Stimulated activated CD4-positive, alpha-beta T cell treated with anti-CD3 and anti-CD28 coated beads, Interleukin-2, amount 100 ng/mL, for 48 hours (primary cell): ENCODE measurements around the gene BACH1.
"Not testable (repeated sequence)": the region's sequence is repeated elsewhere in the genome, so short reads cannot be mapped to it uniquely, and the experiment has no call there.

Source experiments
- DNase-seq, 2 donors: peaks; one replicate each; pipeline ENCODE4 v3.0.0-alpha.2; 2020

BACH1 gene

DNA sequence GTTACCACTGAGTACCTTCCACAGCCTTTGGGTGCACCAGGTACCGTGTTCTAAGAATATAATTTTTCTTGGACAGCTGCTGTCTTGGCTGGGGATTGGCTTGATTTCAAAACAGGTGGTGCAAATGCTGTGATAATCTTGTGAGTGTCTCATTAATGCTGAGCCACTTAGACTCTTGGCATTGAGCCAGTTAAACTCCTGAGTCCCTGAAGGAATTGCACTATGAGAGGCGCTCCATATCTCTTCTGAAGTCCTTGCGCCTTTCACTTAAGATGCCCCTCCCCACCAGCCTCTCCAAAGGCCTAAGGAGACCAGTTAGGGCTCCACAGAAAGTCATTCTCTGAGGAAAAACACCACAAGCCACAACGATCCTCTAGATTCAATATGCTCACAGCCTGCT lies 51.0 kb downstream of the BACH1 start:
- no peak for DNase-seq

DNA sequence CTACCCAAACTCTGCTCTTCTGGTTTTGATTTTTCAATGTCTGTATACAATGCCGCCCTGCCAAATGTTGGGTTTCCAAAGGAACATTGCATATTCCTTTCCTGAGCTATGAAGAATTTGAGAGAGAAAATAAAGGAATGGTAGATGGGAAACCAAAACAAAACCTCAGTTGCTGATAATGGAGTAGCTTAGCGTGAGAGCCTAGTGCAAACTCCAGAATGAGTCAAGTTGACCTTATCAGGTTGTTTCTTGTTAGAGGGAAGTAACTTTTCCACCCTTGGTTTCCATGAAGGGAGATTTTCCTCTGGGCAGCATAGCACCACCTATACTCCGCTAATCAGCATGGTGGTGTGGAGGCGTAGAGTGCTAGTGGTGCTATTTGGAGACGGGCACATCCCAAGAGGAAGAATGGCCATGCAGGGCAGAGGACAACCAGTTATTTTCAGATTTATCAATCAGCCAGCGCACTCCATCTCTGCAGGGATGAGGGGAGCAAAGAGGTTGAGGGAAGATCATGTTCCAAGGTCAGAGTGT lies 51.6 kb downstream of the BACH1 start:
- DNase-seq, result no peak

DNA sequence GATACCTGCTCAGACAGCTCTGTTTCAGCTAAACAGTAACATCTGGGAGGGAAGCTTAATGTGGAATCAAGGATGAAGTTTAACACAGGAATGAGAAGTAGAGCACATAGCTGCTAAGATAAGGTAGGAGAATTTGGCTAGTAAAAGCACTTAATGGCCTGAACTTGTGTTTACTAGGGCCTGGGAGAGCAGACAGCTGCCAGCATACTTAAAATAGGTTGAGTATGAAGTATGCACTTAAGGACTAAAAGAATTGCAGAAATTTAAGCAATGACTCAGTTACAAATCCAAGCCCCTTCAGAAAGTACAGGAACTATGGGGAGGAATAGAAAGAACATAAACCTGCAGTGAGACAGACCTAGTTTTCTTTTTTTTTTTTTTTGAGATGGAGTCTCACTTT lies 53.0 kb downstream of the BACH1 start:
- no peak for DNase-seq

DNA sequence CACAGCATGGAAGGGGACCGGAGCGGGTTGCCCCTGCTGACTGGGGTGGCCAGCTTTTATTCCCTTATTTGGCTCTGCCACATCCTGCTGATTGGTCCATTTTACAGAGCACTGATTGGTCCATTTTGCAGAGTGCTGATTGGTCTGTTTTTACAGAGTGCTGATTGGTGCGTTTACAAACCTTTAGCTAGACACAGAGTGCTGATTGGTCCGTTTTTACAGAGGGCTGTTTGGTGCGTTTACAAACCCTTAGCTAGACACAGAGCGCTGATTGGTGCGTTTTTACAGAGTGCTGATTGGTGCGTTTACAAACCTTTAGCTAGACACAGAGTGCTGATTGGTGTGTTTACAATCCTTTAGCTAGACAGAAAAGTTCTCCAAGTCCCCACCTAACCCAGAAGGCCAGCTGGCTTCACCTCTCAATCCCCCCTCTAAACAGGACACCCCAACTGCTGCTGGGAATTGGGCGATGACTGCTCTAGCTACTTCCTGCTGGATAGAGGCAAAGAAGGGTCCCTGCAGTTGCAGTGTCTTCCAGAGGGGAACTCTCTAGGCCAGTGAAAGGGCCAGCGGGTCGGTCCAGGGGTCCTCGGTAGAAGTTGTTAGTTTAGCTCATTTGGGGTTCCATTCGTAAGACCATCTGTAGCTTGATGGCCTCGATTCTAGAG lies 56.5 kb downstream of the BACH1 start:
- DNase-seq, result not testable (repeated sequence)

DNA sequence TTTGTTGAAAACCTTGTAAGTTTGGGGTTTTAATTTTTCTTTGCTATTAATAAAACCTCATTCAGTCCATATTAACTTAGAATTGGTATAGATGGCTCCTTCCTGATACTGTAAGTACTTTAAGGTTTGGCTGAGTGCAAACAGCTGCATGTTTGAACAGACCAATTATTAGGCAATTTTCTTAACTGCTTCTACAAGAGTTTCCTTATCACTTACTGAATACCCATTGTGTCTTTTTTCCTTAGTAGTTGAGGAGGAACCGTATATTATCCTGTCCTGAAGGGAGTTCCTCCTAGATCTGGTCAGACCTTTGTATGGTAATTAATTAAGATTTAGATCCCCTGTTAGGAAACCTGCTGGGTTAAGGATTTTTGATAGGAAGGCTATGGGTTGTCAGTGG lies 57.6 kb downstream of the BACH1 start:
- not testable (repeated sequence) for DNase-seq

DNA sequence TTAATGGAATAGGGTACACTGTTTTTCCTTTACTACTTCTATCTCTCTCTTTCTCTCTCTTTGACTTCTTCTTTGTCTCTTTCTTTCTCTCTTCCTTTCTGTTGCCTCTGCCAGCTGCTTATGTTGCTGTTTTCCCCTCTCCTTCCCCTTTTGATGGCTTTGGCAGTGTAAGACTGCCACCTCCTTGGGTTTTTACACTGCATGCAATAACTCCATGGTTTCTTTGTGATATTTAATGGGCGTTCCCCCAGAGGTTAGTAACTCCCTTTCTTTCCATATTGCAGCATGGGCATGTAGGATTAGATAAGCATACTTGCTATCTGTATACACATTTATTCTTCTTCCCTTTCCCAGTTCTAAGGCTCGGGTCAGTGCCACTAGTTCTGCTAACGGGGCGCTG lies 58.1 kb downstream of the BACH1 start:
- not testable (repeated sequence) for DNase-seq

DNA sequence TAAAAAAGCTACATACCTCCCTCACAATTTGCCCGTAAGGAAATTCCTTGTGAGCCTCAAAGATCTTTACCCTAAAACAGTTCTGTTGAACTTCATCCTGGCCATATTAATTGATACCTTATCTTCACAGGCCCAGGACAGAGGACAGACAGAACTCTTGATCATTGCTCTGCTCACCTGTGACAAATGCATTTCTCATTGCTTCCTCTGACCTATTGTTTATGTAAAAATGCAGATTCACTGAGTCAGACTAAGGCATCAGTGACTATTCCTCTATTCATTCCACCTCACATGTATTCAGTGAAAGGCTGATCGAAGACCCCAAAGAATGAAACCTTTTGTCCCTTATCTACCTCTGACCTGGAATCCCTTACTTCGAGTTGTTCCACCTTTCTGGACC lies 61.0 kb downstream of the BACH1 start:
- DNase-seq, result no peak

DNA sequence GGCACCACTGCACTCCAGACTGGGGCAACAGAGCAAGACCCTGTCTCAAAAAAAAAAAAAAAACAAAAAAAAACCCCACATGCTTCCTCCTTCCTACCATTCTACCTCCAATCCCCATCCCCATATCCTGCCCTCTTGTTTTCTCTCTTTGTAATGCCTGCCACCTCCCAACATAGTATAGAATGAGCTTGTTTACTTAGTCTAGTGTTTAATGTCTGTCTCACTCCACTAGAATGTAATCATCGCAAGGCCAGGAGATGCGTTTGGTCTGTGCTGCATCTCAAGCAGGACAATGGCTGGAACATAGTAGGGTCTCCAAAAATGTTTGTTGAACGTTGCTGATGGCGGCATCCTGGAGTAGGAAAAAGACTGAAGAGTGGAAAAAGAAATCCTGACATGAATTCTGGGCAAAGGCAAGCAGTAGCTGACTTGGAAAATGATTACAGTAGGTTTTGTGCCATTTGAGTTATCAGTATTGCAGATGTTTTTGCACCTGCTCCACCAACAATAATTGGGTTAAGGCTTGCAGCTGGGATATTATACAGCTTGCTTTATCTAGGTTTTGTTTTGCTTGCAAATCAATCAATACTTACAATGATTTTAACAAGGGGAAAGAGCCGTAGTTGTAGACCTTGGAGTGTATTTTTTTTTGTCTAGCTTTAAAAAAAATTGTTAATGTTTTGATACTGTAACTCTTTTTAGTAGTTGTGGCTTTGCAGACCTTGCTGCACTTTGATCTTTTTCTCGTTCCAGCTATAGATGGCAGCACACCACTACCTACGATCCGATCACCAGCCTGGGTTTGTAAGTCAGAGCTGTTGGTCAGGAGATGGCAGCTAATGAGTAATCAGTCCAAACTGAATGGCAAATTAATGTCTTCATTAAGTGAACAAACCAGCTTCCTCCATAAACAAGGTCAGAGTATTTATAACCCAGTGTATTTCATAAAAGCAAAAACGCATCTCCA lies 62.4 kb downstream of the BACH1 start:
- no peak for DNase-seq

DNA sequence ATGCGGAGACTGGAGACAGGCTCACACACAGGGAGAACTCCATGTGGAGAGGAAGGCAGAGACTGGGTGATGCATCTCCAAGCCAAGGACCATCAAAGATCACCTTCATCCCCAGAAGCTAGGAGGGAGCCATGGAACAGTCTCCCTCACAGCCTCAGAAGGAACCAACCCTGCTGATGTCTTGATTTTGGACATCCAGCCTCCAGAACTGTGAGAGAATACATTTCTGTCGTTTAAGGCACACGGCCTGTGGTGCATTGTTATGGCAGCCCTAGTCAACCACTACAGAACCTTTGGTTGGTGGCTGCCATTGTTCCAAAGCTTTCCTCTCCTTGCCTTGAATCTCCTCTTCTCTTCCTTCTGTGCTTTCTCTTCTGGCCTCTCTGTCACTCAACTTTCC lies 64.0 kb downstream of the BACH1 start:
- no peak for DNase-seq

DNA sequence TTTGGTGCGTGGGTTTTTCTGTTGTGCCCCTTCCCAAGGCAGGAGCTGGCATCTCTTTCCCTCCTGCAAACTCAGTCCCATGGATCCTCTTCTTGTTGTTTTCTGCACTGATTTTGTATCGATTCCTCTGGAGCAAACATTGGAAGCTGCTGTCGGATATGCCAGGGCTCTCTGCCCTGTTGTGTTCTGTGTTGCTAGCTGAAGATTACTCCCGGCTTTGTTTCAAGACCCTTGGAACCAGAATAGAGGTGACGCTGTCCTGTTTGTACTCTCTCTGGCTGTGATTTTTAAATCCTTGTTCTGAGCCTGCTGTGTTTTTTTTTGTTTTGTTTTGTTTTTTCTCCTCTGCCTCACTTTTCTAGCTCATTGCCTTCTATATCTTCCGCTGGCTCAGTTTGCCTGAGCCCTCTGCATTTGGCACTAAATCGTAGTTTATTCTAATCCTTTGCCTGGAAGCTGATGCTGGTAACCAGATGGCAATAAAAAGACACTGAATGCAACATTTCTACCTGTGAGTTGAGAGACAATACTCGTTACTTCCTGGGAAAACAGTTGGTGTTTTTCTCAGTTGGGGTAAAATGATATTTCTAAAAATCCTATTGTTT lies 67.0 kb downstream of the BACH1 start:
- no peak for DNase-seq

DNA sequence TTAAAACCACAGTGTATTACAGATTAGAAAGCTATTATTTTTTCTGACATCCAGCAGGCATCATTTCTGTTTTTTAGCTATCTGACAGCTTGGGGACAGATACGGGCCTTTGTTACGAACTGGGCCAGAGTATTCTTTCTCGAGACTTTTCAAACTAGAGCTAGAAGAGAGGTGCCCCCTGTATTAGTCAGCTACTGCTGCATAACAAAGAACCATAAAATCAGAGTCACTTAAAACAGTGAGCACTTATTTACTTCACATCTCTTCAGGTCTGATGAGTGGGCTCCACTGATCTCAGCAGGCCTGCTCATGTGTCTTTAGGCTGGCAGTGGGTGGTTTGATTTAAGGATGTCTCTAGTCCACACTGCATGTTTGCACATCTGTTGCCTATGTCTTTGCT lies 67.8 kb downstream of the BACH1 start:
- no peak for DNase-seq

DNA sequence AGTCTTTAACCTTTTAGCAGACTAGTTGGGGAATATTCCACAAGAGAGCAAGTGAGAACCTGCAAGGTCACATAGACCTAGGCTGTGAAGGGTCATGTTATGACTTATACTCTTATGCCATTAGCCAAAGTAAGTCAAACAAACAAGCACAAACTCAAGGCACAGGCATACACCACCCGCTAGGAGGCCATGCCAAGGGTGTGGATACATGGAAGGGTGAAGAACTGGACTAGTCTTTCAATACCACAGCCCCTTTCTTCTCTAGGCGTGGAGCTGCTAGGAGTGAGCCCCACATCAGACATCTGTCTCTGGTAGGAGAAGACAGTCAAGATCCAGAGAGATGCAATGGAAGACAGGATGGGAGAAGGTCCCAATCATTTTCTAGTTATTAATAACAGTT lies 68.6 kb downstream of the BACH1 start:
- no peak for DNase-seq

DNA sequence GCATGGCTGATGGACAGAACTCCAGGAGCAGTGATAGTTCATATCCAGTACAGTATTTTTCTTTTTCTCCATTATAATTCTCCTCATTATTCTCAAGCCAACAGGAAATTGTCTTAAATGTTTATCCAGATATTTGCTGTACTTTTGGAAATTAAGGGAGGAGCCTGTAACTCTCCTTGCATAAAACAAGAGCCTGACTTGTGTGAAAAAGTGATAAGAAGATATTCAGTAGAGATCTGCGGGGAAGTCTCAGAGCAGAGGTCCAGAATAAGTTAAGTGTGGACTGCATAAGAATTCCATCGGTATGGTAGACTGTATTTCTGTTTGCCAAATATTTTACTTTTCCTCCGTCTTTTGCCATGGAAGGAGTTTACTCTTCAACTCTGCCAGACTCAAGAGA lies 70.2 kb downstream of the BACH1 start:
- no peak for DNase-seq

DNA sequence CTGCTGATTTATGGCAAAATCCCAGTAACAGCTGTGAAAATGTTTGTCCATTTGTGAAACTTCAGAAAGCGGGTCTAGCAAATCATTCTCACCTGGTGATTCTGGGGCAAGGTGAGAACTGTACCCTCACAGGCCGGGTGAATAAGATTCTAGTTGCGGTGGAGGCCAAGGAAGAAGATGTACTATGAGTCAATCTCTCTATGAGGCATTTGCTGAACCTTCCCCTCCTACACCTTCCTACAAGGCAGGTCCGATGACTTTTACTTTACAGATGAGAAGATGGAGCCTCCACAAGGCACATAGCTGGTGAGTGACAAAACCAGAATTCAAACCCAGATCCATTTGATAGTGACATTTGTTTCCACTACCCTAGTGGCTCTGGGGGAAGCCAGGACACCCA lies 72.7 kb downstream of the BACH1 start:
- DNase-seq, result peak; percentile 17 to 18

DNA sequence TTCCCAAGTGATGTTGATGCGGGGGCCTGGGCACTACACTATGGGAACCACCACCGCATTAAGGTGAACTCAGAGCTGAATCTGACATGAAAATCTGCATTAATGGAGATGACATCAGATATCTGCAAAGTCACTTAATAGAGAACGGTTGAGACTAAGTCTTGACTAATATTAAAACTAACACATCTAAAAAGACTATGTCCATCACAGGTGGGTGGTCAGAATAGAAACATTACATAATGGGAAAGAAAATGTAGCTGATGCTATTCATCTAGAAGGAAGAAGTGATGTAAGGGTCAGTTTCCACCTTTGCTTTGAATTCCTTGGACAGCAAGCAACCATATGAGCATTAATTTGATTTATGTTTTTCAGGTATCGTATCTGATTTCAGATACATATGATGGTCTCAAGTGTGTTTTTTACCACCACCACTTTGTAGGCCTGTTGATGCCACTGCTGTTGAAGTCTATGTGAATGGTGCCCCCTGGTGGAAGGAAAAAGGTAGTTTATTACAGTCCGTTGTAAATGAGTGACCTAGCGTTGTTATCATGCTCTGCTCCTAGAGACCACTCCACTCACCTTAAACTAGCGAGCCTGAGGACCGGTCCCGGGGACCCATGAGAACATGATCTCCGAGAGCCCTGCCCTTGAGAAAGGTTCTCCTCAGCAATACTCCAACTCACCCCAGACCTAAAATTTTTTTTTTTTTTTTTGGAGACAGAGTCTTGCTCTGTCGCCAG lies 73.5 kb downstream of the BACH1 start:
- peak; percentile 47 to 51 for DNase-seq

DNA sequence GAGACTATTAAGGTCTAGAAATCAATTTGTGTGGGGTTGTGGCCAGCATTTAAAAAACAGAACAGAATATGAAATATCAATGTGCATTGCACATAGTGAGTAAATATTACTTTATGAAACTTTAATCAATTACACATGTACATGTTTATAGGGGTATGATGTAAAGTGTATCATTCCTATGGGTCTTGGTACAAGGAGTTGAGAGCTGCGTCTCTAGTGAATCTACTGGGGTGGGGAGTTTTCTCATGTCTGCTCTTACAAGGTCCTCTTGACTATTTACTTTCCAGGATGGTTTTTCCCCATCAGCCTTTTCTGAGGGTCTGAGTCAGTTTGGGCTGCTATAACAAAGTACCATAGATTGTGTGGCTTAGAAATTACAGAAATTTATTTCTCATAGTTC lies 75.8 kb downstream of the BACH1 start:
- no peak for DNase-seq

DNA sequence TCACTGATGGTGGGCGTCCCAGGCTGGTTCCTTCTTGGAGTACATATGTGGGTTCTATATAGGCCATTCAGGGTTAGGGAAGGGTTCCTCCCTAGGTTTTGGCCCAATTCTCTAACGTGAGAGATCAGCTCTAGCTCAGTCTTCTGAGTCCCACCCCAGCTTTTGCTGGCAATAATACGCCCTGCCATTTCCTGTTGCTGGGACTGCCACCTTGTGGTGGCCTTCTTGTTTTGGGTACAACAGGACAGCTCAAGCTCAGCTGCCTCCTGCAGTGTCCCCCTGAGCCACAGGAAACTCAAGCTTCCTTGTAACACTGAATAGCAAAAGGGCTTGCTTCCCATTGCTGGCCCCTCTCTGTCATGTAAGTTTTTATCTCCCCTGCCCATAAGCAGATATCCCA lies 77.8 kb downstream of the BACH1 start:
- peak; percentile 42 to 43 for DNase-seq

DNA sequence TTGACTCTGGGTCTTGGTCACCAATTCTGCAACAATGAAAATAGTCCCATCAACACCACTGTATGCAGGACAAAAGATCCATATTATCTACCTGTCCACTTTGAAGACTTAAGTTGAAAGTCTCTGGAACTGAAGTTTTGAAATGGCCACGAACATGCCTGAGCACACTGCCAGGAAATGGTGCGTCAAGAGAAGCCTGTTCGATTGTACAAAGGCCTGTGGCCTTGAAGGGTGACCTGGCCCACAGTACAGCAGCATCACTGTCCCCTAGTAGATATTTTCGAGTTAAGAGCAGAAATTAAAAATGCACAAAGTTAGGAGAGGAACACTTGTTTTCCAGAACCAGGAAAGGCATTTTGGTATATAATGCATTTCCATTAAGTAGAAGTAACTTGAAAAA lies 78.5 kb downstream of the BACH1 start:
- no peak for DNase-seq

DNA sequence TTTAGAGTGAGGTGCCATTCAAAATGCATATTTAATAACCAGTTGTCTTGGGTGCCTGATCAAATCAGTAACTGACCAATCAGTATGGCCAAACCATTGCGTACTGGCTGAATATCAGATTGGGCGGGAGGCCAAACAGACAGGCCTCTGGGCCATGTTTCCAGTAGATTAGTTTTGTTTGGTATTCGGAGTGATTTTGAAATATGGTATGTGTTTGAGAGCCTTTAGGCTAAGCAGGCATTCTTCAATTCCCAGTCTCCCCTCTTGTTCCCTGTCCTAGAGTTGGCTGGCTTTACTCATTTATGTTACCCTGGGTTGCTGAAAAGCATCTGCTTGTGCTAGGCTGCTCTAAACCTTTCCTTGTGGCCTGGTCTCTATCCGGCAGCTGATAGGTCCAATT lies 80.1 kb downstream of the BACH1 start:
- no peak for DNase-seq

DNA sequence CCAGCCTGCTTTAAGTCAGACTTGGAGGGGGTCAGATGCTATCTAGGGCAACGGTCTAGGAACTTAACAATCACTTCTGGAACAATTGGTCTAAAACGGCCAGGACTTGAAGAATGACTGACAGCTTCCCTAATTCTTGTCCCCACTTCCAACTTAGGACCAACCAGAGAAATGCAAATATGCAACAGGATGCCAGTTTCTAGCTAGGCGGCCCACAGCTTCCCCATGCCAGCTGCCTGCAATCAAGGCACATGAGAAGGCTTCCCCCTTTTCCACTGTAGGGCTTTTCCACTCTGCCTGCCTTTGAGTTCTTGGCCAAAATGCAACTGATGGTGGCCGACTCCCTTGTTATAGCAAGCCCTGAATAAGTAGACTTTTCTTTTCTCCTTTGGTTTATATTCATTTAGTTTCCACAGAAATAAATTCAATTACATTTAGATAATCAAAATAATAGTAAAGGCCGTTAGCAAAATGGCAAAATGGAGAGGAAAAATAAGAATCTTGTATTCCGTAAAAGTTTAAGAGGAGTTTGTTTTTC lies 80.9 kb downstream of the BACH1 start:
- no peak for DNase-seq

DNA sequence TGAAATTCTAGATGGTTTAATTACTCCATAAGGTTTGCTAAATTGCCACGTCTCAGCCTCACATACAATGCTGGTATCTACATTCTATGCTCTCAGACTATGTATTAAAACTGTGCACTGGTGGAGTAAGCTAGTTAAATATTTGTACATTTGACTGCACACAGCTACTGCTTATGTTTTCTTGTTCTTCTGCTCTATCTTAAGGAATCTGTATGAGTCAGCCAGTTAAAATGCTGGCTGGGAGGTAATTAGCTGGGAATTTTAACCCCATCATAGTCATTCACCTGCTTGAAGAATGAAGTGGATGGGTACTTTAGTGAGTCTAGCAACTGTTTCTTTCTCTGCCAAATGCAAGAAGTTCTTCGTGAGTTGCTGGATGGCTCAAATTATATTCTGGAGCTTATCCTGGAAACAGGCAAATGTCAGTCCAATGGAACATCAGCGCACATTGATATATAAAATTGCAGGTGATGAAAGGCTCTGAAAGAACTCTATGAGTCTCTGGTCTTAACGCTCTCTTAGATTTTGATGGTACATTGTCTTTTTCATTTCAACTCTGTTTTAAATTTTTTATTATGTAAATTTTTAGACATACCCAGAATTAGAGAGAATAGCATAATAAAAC lies 83.4 kb downstream of the BACH1 start:
- no peak for DNase-seq

DNA sequence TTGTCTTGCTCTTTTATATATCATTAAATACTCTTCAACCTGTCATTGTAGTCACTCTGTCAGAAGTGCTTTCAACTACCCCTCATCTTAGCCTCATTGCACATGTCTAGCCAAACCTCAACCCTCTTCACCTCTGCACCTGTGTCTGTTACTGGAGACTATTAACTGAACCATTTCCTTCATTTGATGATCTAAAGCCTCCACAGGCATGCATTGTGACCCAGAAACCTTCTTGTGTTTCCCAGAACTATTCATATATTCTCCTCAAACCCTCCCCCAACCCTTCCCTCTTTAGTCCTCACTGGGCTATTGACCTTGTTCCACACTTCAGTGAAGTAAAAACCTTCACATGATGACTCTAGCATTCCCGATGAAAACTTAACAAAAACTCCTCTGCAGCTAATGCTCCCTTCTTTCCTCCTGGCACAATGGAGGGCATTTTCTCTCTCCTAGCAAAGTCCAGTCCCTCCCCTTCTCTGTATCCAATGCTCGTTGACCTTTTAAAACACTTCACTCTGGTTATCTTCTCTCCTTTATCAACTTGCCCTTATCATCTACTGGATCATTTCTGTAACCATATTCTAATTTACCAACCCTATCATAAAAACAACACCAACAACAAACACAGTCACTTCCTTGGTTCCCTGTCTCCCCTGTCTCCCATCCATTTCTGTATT lies 86.1 kb downstream of the BACH1 start:
- DNase-seq, result no peak
